CMK (cell line): ENCODE data around the gene RDH11.
"Not testable (repeated sequence)": the region's sequence is repeated elsewhere in the genome, so short reads cannot be mapped to it uniquely, and the experiment has no call there.

Experiments used
- DNase-seq: peaks from one replicate; pipeline ENCODE4 v3.0.0-alpha.2; 2010; ENCODE audit warnings: low read depth

RDH11 gene, protein sequence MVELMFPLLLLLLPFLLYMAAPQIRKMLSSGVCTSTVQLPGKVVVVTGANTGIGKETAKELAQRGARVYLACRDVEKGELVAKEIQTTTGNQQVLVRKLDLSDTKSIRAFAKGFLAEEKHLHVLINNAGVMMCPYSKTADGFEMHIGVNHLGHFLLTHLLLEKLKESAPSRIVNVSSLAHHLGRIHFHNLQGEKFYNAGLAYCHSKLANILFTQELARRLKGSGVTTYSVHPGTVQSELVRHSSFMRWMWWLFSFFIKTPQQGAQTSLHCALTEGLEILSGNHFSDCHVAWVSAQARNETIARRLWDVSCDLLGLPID

DNA sequence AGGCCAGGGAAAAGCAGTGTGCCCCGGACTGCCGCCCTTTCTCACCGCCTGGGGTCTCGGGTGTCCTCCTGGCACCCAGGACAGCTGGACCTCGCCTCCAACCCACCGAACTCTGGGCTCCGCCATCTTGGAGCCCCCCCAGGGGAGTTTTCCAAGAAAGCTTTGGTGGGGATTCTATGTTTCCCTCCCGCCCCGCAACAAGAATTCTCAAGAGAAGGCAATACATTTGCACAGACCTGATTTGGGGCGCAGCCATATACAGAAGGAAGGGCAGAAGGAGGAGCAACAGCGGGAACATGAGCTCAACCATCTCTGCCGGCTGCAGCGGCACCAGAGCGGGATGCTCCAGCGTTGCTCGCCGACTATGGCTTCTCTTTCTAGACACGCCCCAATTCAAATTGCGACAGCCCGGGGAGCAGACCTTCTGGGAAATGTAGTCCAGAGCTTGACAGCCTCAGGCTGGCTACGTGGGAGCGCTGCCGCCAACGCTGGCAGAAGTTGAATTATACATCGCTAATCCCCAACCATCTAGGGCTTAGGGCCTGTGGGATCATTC is at the start of gene RDH11:
Gene RDH11, minus strand, starts transcription at position 371 of the 556 bp plus-strand sequence. Its CDS starts 61 bp downstream, at position 310.
- DNase-seq = peak; percentile 50

GRCh38 chr14:67744046-67744445 is 48.5 kb upstream of the RDH11 start:
- DNase-seq = no peak

GRCh38 chr14:67738740-67739504 is 43.4 kb upstream of the RDH11 start:
- no peak for DNase-seq

GRCh38 chr14:67736771-67737170 is 41.2 kb upstream of the RDH11 start:
- no peak for DNase-seq

DNA sequence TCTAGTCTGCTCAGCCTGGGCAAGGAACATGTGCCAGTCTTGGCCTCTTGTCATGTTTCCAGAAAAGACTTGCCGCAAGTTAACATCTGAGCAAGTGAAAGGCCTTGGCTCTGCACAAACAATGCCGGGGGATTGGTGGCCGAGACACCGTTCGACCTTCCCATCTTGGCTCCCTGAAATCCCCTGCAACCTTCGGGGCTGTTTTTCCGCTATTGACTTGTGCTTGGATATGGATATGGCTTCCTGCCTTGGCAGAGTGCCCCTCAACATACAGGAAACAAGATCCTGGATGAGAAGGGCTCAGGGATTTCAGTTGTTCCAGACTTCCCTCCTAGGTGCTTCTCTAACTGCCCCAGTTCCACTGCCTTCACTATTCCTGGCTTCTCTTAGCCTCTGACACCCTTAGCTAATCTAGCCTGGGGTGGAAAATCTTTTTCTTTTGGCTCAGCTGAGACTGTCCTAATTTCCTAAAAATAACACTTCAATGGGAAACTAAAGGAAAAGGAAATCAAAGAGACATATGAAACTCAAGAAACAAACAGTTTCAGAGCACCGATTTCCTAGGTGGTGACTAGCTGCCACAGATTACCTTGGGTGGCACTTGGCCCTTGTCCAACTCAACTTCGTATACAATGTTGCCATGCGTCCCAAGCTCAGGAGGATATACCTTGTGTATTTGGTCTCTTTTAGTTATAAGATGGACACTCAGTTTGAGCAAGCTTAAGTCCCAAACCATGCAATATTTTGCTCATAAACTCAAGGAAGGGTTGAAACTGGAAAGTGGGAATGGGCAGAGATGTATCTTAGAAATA is 40.0 kb upstream of the RDH11 start:
- DNase-seq = no peak

DNA sequence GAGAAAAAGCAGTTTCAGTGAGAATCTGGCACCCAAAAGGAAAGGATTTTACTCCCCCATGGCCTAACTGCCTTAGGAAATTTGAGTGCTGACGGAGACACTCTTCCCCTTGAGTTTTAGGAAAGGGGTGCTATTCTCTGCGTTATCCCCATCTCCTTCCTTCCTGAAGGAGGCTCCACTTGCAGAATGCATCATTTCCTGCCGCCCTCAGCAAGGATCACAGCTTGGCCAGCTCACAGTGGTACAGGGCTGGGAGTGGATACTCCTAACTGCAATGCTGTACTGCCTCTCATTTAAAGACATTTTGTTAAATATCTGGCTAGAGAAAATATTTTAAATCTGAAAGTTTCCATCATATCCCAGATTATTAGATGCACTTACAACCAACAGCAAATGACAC is 39.1 kb upstream of the RDH11 start:
- DNase-seq = no peak

- no peak for DNase-seq
Observed at GRCh38 chr14:67733616-67734015, 38.1 kb upstream of the RDH11 start.

DNA sequence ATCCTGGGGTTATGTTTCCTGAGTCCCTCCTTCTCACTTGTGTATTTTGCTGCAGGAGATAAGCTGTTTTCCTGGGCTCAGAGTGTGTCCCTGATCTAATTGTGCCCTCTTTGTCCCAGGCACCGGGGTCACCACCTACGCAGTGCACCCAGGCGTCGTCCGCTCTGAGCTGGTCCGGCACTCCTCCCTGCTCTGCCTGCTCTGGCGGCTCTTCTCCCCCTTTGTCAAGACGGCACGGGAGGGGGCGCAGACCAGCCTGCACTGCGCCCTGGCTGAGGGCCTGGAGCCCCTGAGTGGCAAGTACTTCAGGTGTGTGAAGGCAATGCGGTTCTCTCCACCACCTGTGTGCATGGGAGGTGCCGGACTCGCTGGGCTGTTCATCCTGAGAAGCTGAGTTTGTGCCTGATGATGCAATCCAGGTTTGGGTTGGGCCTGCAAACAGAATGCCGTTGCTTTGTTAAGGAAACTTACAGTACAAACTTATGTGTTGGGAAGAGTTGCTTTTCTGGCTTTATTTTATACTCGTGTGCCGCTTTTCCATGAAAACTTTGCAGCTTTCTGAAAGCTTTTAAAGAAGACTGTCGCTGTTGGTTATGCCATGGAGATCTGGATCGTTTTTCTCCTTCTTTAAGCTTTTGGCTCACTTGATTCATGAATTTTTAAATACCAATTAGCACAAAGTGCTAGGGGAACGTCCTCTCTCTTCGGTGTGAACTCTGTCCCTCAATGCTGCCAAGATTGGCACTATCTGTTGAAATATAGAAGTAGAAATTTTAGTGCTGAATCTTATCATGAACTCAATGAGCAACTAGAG is 33.7 kb upstream of the RDH11 start:
- no peak for DNase-seq

DNA sequence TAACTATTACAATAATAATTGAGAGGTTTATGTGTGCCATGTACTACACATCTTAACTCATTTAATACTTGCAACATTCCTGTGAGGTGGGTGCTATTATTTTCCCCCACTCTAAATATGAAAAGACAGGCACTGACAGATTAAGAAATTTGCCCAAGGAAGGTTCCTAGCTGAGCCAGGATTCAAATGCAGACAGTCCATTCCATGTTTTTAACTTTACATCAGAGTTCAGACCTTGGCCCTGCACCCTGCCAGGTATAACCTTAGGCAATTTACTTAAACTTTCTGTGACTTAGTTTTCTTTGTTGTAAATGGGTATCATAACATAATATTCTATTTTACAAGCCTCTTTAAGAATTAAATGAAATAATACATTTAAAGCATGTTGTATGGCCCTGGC is 32.7 kb upstream of the RDH11 start:
- DNase-seq = no peak

- DNase-seq = no peak
Observed at GRCh38 chr14:67727361-67727760, 31.8 kb upstream of the RDH11 start.

DNA sequence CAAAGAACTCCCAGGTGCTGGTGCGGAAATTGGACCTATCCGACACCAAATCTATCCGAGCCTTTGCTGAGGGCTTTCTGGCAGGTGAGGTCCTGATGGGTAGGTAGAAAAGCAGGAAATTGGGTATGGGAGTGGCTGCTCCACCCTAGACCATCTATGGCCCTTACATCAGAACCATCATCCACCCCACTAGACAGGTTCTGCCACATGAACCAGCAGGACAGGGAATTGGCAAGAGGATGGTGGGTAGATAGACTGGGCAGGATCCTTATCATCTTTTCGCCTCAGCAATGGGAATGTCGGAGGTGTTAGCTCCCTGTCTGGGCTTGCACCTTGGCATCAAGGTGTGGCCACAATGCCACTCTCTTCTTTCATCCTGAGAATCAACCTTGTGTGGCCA is 29.6 kb upstream of the RDH11 start:
- no peak for DNase-seq

- no peak for DNase-seq
Observed at GRCh38 chr14:67722293-67722692, 26.7 kb upstream of the RDH11 start.

- no peak for DNase-seq
Observed at GRCh38 chr14:67721875-67722274, 26.3 kb upstream of the RDH11 start.

GRCh38 chr14:67719866-67720265 is 24.3 kb upstream of the RDH11 start:
- DNase-seq = no peak

DNA sequence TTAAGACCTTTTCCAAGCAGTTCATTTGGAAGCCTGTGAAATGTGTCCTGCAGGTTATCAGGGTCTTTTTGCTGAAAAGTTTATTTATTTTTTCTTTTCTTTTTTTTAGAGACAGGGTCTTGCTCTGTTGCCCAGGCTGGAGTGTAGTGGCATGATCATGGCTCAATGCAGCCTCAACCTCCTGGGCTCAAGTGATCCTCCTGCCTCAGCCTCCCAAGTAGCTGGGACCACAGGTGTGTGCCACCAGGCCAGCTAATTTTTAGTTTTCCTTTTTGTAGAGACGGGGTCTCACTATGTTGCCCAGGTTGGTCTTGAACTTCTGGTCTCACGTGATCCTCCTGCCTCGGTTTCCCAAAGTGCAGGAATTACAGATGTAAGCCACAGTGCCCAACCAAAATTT is 23.8 kb upstream of the RDH11 start:
- DNase-seq = not testable (repeated sequence)

DNA sequence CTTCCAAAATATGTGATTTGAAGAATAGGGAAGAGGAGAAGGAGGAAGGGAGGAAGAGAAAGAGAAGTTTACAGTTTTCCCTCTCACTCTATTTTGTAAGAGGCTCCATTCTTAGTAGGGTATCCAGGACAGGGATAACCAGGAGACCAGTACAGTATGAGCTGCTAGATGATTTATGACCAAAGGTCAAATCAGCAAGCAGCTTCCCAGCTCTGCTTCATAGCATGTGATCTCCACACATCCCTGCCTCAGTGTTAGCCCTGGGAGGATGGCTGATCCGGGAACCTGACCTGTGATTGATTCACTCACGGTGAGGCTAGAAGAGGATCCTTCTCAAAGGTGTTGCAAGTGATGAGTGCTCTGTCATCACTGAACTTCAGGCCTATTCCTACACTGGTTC is 22.7 kb upstream of the RDH11 start:
- no peak for DNase-seq

DNA sequence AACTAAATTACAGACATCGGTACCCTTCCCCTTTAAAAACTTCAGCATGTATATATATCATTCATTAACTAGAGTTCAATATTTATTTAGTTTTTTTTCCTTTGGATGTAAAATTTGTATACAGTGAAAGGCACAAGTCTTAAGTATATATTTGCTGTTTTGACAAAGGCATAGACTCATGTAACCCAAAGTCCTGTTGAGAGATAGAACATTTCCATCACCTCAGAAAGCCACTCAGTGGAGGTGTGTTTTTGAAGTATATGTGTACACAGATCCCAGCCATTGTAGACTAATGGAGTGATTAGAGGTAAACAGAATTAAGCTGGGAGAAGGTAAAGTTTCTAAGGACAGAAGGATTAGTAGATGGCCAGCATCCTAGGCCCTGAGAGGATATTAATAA is 21.5 kb upstream of the RDH11 start:
- no peak for DNase-seq

DNA sequence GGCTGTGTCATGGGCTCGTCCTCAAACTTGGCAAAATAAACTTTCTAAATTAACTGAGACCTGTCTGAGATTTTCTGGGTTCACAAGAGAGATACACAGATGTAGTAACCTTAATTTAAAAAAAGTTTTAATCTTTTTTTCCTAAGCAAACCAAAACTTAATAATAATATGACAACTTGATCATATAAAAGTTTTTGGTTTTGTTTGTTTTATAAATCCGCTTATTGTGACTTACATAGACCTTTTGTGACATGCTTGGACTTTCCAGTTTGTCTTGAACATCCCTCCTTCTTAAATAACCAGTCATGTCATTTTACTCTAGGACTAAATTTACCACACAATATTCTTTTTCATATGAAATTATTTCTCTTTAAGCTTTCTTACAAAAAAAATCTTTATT is 14.6 kb upstream of the RDH11 start:
- DNase-seq = no peak

- not testable (repeated sequence) for DNase-seq
Observed at GRCh38 chr14:67709796-67710195, 14.2 kb upstream of the RDH11 start.

DNA sequence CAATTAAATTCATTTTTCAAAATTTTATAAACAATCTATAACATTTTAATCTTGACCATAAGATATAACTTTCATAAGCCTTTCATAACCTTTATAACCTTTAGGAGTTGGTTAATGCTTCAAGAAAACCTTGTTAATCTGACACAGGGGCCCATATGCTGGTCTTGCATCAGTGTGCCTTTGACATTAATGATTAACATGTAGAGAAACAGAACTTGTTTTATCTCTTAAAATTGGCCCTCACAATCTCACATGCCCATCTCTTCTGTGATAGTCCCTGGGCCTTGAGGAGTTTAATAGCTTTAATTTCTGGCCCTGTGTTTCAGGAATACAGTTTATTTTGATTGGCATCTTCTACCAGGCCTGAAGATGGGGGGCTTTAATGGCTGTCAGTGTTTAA is 13.8 kb upstream of the RDH11 start:
- not testable (repeated sequence) for DNase-seq

- DNase-seq = no peak
Observed at GRCh38 chr14:67705211-67705610, 9.6 kb upstream of the RDH11 start.
